ENCODE data around the gene LRRC1. TPM values are rescaled to one million over a fixed set of nuclear protein-coding genes. Genes with fewer than 3 reads are reported as not detected.
A peak's percentile ranks its signal among the peaks of the same experiment; 100 is the strongest.

Gene LRRC1
- total RNA-seq (21.6 TPM), polyA plus RNA-seq (21.7 TPM)
- long read RNA-seq, donor 1, partial matches to known transcripts = 0 of 1 reads
- long read RNA-seq, donor 1, other reads (novel, unspliced or antisense) = 0 of 1 reads
- long read RNA-seq, donor 2 = 0 reads
- long read RNA-seq, donor 3, partial matches to known transcripts = 0 of 2 reads
- long read RNA-seq, donor 3, other reads (novel, unspliced or antisense) = 0 of 2 reads
- long read RNA-seq, donor 4, partial matches to known transcripts = 7 of 8 reads
- long read RNA-seq, donor 4, other reads (novel, unspliced or antisense) = 0 of 8 reads
- long read RNA-seq, donor 5, partial matches to known transcripts = 6 of 11 reads
- long read RNA-seq, donor 5, other reads (novel, unspliced or antisense) = 0 of 11 reads
- long read RNA-seq, donor 6, partial matches to known transcripts = 6 of 8 reads
- long read RNA-seq, donor 6, other reads (novel, unspliced or antisense) = 0 of 8 reads
- long read RNA-seq, donor 7, transcript LRRC1-202 (14 exons, 3,180 nt) = major isoform, 5 of 5 reads
- long read RNA-seq, donor 7, partial matches to known transcripts = 0 of 5 reads
- long read RNA-seq, donor 7, other reads (novel, unspliced or antisense) = 0 of 5 reads
- long read RNA-seq, donor 8, partial matches to known transcripts = 0 of 2 reads
- long read RNA-seq, donor 8, other reads (novel, unspliced or antisense) = 0 of 2 reads
- long read RNA-seq, donor 9 = 0 reads
- long read RNA-seq, donor 10, partial matches to known transcripts = 0 of 2 reads
- long read RNA-seq, donor 10, other reads (novel, unspliced or antisense) = 0 of 2 reads

DNA sequence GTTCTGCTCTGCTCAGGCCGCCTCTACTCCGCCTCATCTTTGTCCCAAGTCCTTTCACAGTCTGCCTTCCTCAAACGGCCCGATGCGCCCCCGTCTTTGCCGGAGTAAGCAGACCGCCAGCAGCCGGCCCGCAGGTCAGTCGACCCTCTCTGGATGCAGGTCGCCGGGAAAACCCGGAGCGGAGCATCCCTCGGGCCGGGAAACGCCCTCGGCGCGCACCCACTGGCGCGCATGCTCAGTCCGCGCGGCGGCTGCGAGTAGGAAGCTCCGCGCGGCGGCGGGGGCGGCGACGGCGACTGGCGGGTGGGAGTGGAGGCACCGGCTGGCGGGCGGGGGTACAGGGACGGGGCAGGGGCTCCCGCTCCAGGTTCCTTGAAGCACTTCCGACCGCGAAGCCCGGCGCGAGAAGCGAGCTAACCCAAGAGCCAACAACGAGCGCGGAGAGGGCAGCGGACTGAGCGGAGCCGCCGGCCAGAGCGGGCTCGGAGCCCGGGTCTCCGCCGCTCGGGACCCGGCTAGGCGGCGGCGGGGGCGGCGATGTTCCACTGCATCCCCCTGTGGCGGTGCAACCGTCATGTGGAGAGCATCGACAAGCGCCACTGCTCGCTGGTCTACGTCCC is at the start of gene LRRC1:
Gene LRRC1 (plus strand): TSS at position 286 of the 620 bp plus-strand sequence. CDS start 252 bp downstream, at position 538.
- H3K27me3 ChIP-seq (ENCODE audit: control insufficient read depth in 2 of 2, insufficient read depth in 1 of 2, low read length in 1 of 2) = peaks cover 0 to 2% of the 10 kb centered on the region in 2 donors
- no peaks in the 10 kb centered on the region for H3K36me3 ChIP-seq (ENCODE audit: control insufficient read depth in 2 of 2, insufficient read depth in 2 of 2, low read length in 1 of 2)
- under 1% methylated on average over 75 of the region's 75 CpGs for WGBS
- H3K4me1 ChIP-seq (ENCODE audit: control insufficient read depth in 2 of 2, insufficient read depth in 2 of 2, low read length in 2 of 2) = peaks cover 12 to 28% of the 10 kb centered on the region in 2 donors
- peak within 1 kb of the TSS; percentile 93 to 97 for H3K27ac ChIP-seq (ENCODE audit: low read depth in 1 of 2, low read length in 1 of 2)
- H3K4me3 ChIP-seq (ENCODE audit: low read length in 2 of 2) = peak within 1 kb of the TSS; percentile 84 to 86
- peak; percentile 86 to 97 (median 92) for DNase-seq (ENCODE audit: low read depth in 6 of 9, low spot score in 9 of 9)
- H3K9me3 ChIP-seq (ENCODE audit: control insufficient read depth in 2 of 2, insufficient read depth in 1 of 2, low read length in 1 of 2) = peaks cover 0 to 4% of the 10 kb centered on the region in 2 donors

DNA sequence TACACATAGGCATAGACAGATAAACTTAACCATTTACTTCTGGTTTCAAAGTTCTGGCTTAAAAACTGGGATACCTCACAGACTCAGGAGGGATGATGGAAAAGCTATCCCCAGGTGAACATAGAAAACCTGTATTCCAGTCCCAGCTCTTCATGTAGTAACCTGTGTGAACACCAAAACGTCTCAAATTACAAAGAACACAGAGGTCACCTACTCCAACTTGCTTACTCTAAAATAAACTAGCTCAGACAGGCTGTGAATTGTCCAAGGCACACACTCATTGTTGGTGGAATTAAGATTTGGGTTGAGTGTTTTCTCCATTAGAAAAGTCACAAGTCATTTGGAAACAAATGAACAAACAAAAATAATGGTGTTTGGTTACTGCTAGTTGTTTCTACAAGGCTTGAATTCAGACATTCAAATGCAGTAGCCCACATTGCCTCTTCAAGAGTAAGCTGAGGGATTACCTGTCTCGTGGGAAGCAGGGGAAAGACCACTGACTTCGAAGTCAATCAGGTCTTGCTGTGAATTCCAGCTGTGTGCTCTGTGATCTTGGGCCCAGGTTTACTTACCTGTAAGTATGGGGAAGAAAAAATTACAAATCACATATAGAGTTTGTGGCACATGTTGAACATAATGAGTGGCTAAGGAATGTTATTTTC is 48.2 kb upstream of the LRRC1 start:
- Histone ChIP-seq H3K36me3 (ENCODE audit: control insufficient read depth in 2 of 2, insufficient read depth in 2 of 2, low read length in 1 of 2) (no peaks in the 10 kb centered on the region), H3K4me1 (ENCODE audit: control insufficient read depth in 2 of 2, insufficient read depth in 2 of 2, low read length in 2 of 2) (peaks cover 0 to 5% of the 10 kb centered on the region in 2 donors), H3K27me3 (ENCODE audit: control insufficient read depth in 2 of 2, insufficient read depth in 1 of 2, low read length in 1 of 2) (no peaks in the 10 kb centered on the region), H3K27ac (ENCODE audit: low read depth in 1 of 2, low read length in 1 of 2) (peak overlapping the region in 1 of 2 donors; percentile 6), H3K4me3 (ENCODE audit: low read length in 2 of 2) (no peak overlapping the region), H3K9me3 (ENCODE audit: control insufficient read depth in 2 of 2, insufficient read depth in 1 of 2, low read length in 1 of 2) (no peaks in the 10 kb centered on the region)
- no peak for DNase-seq (ENCODE audit: low read depth in 6 of 9, low spot score in 9 of 9)
- WGBS = 85% methylated on average over 3 of the region's 3 CpGs

GRCh38 chr6:53750052-53750650 is 44.7 kb upstream of the LRRC1 start:
- 98% methylated on average over 2 of the region's 2 CpGs for WGBS
- H3K4me1 ChIP-seq (ENCODE audit: control insufficient read depth in 2 of 2, insufficient read depth in 2 of 2, low read length in 2 of 2) = no peaks in the 10 kb centered on the region
- H3K27me3 ChIP-seq (ENCODE audit: control insufficient read depth in 2 of 2, insufficient read depth in 1 of 2, low read length in 1 of 2) = no peaks in the 10 kb centered on the region
- H3K9me3 ChIP-seq (ENCODE audit: control insufficient read depth in 2 of 2, insufficient read depth in 1 of 2, low read length in 1 of 2) = no peaks in the 10 kb centered on the region
- H3K4me3 ChIP-seq (ENCODE audit: low read length in 2 of 2) = no peak overlapping the region
- no peak for DNase-seq (ENCODE audit: low read depth in 6 of 9, low spot score in 9 of 9)
- H3K27ac ChIP-seq (ENCODE audit: low read depth in 1 of 2, low read length in 1 of 2) = no peak overlapping the region
- no peaks in the 10 kb centered on the region for H3K36me3 ChIP-seq (ENCODE audit: control insufficient read depth in 2 of 2, insufficient read depth in 2 of 2, low read length in 1 of 2)

GRCh38 chr6:53751417-53751816 is 43.4 kb upstream of the LRRC1 start:
- no peak for DNase-seq (ENCODE audit: low read depth in 6 of 9, low spot score in 9 of 9)
- H3K27me3 ChIP-seq (ENCODE audit: control insufficient read depth in 2 of 2, insufficient read depth in 1 of 2, low read length in 1 of 2) = no peaks in the 10 kb centered on the region
- no peaks in the 10 kb centered on the region for H3K9me3 ChIP-seq (ENCODE audit: control insufficient read depth in 2 of 2, insufficient read depth in 1 of 2, low read length in 1 of 2)
- no peaks in the 10 kb centered on the region for H3K36me3 ChIP-seq (ENCODE audit: control insufficient read depth in 2 of 2, insufficient read depth in 2 of 2, low read length in 1 of 2)
- H3K27ac ChIP-seq (ENCODE audit: low read depth in 1 of 2, low read length in 1 of 2) = no peak overlapping the region
- no peak overlapping the region for H3K4me3 ChIP-seq (ENCODE audit: low read length in 2 of 2)
- no peaks in the 10 kb centered on the region for H3K4me1 ChIP-seq (ENCODE audit: control insufficient read depth in 2 of 2, insufficient read depth in 2 of 2, low read length in 2 of 2)
- WGBS = 0% methylated on average over 1 of the region's 1 CpG

DNA sequence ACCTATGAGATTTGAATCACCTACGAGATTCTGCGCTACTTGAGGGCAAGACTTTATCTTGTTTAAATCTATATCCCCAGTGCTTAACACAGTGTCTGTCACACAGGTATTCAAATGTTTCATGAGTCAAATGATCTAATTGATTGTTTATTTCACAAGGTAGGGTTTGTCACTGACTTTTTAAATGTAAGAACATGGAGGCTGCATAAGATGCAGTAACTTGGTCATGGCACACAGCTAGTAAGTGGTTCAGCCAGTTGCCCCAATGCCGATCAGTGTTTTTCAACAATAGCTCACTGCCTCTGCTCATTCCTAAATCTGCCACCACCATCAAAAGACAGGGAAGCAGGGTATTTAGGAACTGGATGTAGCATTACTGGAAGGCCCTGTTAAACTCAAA is 42.4 kb upstream of the LRRC1 start:
- no peaks in the 10 kb centered on the region for H3K27me3 ChIP-seq (ENCODE audit: control insufficient read depth in 2 of 2, insufficient read depth in 1 of 2, low read length in 1 of 2)
- 97% methylated on average over 3 of the region's 3 CpGs for WGBS
- no peak for DNase-seq (ENCODE audit: low read depth in 6 of 9, low spot score in 9 of 9)
- H3K4me3 ChIP-seq (ENCODE audit: low read length in 2 of 2) = no peak overlapping the region
- H3K27ac ChIP-seq (ENCODE audit: low read depth in 1 of 2, low read length in 1 of 2) = no peak overlapping the region
- no peaks in the 10 kb centered on the region for H3K4me1 ChIP-seq (ENCODE audit: control insufficient read depth in 2 of 2, insufficient read depth in 2 of 2, low read length in 2 of 2)
- H3K9me3 ChIP-seq (ENCODE audit: control insufficient read depth in 2 of 2, insufficient read depth in 1 of 2, low read length in 1 of 2) = no peaks in the 10 kb centered on the region
- H3K36me3 ChIP-seq (ENCODE audit: control insufficient read depth in 2 of 2, insufficient read depth in 2 of 2, low read length in 1 of 2) = no peaks in the 10 kb centered on the region

- H3K27ac ChIP-seq (ENCODE audit: low read depth in 1 of 2, low read length in 1 of 2) = no peak overlapping the region
- H3K4me1 ChIP-seq (ENCODE audit: control insufficient read depth in 2 of 2, insufficient read depth in 2 of 2, low read length in 2 of 2) = no peaks in the 10 kb centered on the region
- 96% methylated on average over 4 of the region's 4 CpGs for WGBS
- no peak for DNase-seq (ENCODE audit: low read depth in 6 of 9, low spot score in 9 of 9)
- H3K36me3 ChIP-seq (ENCODE audit: control insufficient read depth in 2 of 2, insufficient read depth in 2 of 2, low read length in 1 of 2) = no peaks in the 10 kb centered on the region
- no peak overlapping the region for H3K4me3 ChIP-seq (ENCODE audit: low read length in 2 of 2)
- no peaks in the 10 kb centered on the region for H3K27me3 ChIP-seq (ENCODE audit: control insufficient read depth in 2 of 2, insufficient read depth in 1 of 2, low read length in 1 of 2)
- H3K9me3 ChIP-seq (ENCODE audit: control insufficient read depth in 2 of 2, insufficient read depth in 1 of 2, low read length in 1 of 2) = no peaks in the 10 kb centered on the region
Measured at GRCh38 chr6:53752856-53753255, 41.9 kb upstream of the LRRC1 start.

- H3K27ac ChIP-seq (ENCODE audit: low read depth in 1 of 2, low read length in 1 of 2) = no peak overlapping the region
- no peaks in the 10 kb centered on the region for H3K27me3 ChIP-seq (ENCODE audit: control insufficient read depth in 2 of 2, insufficient read depth in 1 of 2, low read length in 1 of 2)
- no peaks in the 10 kb centered on the region for H3K4me1 ChIP-seq (ENCODE audit: control insufficient read depth in 2 of 2, insufficient read depth in 2 of 2, low read length in 2 of 2)
- H3K9me3 ChIP-seq (ENCODE audit: control insufficient read depth in 2 of 2, insufficient read depth in 1 of 2, low read length in 1 of 2) = no peaks in the 10 kb centered on the region
- WGBS = 96% methylated on average over 4 of the region's 4 CpGs
- H3K4me3 ChIP-seq (ENCODE audit: low read length in 2 of 2) = no peak overlapping the region
- DNase-seq (ENCODE audit: low read depth in 6 of 9, low spot score in 9 of 9) = no peak
- no peaks in the 10 kb centered on the region for H3K36me3 ChIP-seq (ENCODE audit: control insufficient read depth in 2 of 2, insufficient read depth in 2 of 2, low read length in 1 of 2)
Measured at GRCh38 chr6:53754330-53754729, 40.5 kb upstream of the LRRC1 start.

GRCh38 chr6:53756396-53756795 is 38.4 kb upstream of the LRRC1 start:
- Histone ChIP-seq H3K9me3 (ENCODE audit: control insufficient read depth in 2 of 2, insufficient read depth in 1 of 2, low read length in 1 of 2) (no peaks in the 10 kb centered on the region), H3K27me3 (ENCODE audit: control insufficient read depth in 2 of 2, insufficient read depth in 1 of 2, low read length in 1 of 2) (no peaks in the 10 kb centered on the region), H3K27ac (ENCODE audit: low read depth in 1 of 2, low read length in 1 of 2) (no peak overlapping the region), H3K4me1 (ENCODE audit: control insufficient read depth in 2 of 2, insufficient read depth in 2 of 2, low read length in 2 of 2) (no peaks in the 10 kb centered on the region), H3K36me3 (ENCODE audit: control insufficient read depth in 2 of 2, insufficient read depth in 2 of 2, low read length in 1 of 2) (no peaks in the 10 kb centered on the region), H3K4me3 (ENCODE audit: low read length in 2 of 2) (no peak overlapping the region)
- DNase-seq (ENCODE audit: low read depth in 6 of 9, low spot score in 9 of 9) = no peak
- WGBS = 97% methylated on average over 3 of the region's 3 CpGs

Data from thymus (tissue), 14 donors.